ENCODE results near the gene GREB1. TPM values are rescaled to one million over a fixed set of nuclear protein-coding genes. Genes with fewer than 3 reads are reported as not detected.

Gene GREB1
- total RNA-seq, 2 donors from 2014 or later: 3.1 to 7.6 TPM

GRCh38 chr2:11574176-11575046 lies 40.6 kb downstream of the GREB1 start:
- no peak for DNase-seq (ENCODE audit: low spot score)
- no peaks in the 10 kb centered on the region for H3K36me3 ChIP-seq
- H3K27me3 ChIP-seq: no peaks in the 10 kb centered on the region
- TF ChIP-seq CTCF (IDR thresholded peaks at IDR 0.05): no peak
- no peaks in the 10 kb centered on the region for H3K9me3 ChIP-seq
- H3K27ac ChIP-seq: no peak overlapping the region
- no peak overlapping the region for H3K4me3 ChIP-seq
- no peaks in the 10 kb centered on the region for H3K4me1 ChIP-seq

- H3K27ac ChIP-seq: no peak overlapping the region
- H3K27me3 ChIP-seq: no peaks in the 10 kb centered on the region
- no peaks in the 10 kb centered on the region for H3K9me3 ChIP-seq
- no peak overlapping the region for H3K4me3 ChIP-seq
- no peaks in the 10 kb centered on the region for H3K4me1 ChIP-seq
- H3K36me3 ChIP-seq: no peaks in the 10 kb centered on the region
- no peak for DNase-seq (ENCODE audit: low spot score)
- TF ChIP-seq CTCF (IDR thresholded peaks at IDR 0.05): no peak
Observed at GRCh38 chr2:11576398-11576797, 42.6 kb downstream of the GREB1 start.

GRCh38 chr2:11577101-11577883 lies 43.4 kb downstream of the GREB1 start:
- no peak for TF ChIP-seq CTCF (IDR thresholded peaks at IDR 0.05)
- no peak for DNase-seq (ENCODE audit: low spot score)

GRCh38 chr2:11578081-11578948 lies 44.5 kb downstream of the GREB1 start:
- H3K36me3 ChIP-seq: no peaks in the 10 kb centered on the region
- TF ChIP-seq CTCF (IDR thresholded peaks at IDR 0.05): no peak
- no peak overlapping the region for H3K27ac ChIP-seq
- no peaks in the 10 kb centered on the region for H3K27me3 ChIP-seq
- no peaks in the 10 kb centered on the region for H3K9me3 ChIP-seq
- H3K4me3 ChIP-seq: no peak overlapping the region
- no peak for DNase-seq (ENCODE audit: low spot score)
- no peaks in the 10 kb centered on the region for H3K4me1 ChIP-seq

More at GRCh38 chr2:11577101-11577883, 43.4 kb downstream of the GREB1 start:
- no peak overlapping the region for H3K27ac ChIP-seq
- no peak overlapping the region for H3K4me3 ChIP-seq
- no peaks in the 10 kb centered on the region for H3K9me3 ChIP-seq
- no peaks in the 10 kb centered on the region for H3K4me1 ChIP-seq
- H3K27me3 ChIP-seq: no peaks in the 10 kb centered on the region
- H3K36me3 ChIP-seq: no peaks in the 10 kb centered on the region

GRCh38 chr2:11578986-11579774 lies 45.3 kb downstream of the GREB1 start:
- TF ChIP-seq CTCF (IDR thresholded peaks at IDR 0.05): no peak
- DNase-seq (ENCODE audit: low spot score): no peak
- no peaks in the 10 kb centered on the region for H3K36me3 ChIP-seq
- H3K9me3 ChIP-seq: no peaks in the 10 kb centered on the region
- no peak overlapping the region for H3K4me3 ChIP-seq
- H3K27ac ChIP-seq: no peak overlapping the region
- H3K27me3 ChIP-seq: no peaks in the 10 kb centered on the region
- H3K4me1 ChIP-seq: peaks cover 0 to 8% of the 10 kb centered on the region in 2 donors
